GM21825 (cell line): ENCODE measurements around the gene FER.
"Not testable (repeated sequence)": the region's sequence is repeated elsewhere in the genome, so short reads cannot be mapped to it uniquely, and the experiment has no call there.

Experiments used
- ATAC-seq: cut with Tn5 transposase; IDR thresholded peaks from one replicate; pipeline ENCODE4 v1.9.1; 2021; ENCODE audit warnings: mild to moderate bottlenecking, moderate library complexity; ENCODE audit not compliant: unreplicated experiment

FER gene

DNA sequence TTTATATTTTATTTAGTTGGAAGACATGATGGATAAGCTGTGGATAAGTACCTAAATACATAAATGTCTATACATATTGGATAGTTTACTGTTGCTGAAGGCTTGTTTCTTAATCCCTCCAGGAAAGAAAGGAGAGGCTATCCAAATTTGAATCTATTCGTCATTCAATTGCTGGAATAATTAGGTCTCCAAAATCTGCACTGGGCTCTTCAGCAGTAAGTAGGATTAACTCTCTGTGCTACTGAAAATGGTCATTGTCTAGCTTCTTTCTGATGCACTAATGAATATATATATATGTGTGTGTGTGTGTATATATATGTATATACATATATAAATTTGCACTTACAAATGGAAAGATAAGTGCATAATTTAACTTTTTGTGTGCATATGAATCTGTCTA, 198.3 kb downstream of the FER start:
- ATAC-seq, result no peak

GRCh38 chr5:108947164-108947563, 199.5 kb downstream of the FER start:
- ATAC-seq, result no peak

GRCh38 chr5:108950276-108950675, 202.6 kb downstream of the FER start:
- no peak for ATAC-seq

- no peak for ATAC-seq
Observed at GRCh38 chr5:108953940-108954339, 206.2 kb downstream of the FER start.

GRCh38 chr5:108957333-108957732, 209.6 kb downstream of the FER start:
- ATAC-seq, result no peak

GRCh38 chr5:108966910-108967309, 219.2 kb downstream of the FER start:
- ATAC-seq, result no peak

- ATAC-seq, result no peak
Observed at GRCh38 chr5:108974594-108974993, 226.9 kb downstream of the FER start.

- ATAC-seq, result no peak
Observed at GRCh38 chr5:108975697-108976096, 228.0 kb downstream of the FER start.

GRCh38 chr5:108983461-108984092, 235.9 kb downstream of the FER start:
- ATAC-seq, result no peak

- no peak for ATAC-seq
Observed at GRCh38 chr5:108989761-108990392, 242.2 kb downstream of the FER start.

GRCh38 chr5:108992396-108993085, 244.8 kb downstream of the FER start:
- not testable (repeated sequence) for ATAC-seq

GRCh38 chr5:108993440-108993839, 245.7 kb downstream of the FER start:
- not testable (repeated sequence) for ATAC-seq

GRCh38 chr5:108997720-108998119, 250.0 kb downstream of the FER start:
- ATAC-seq, result no peak

DNA sequence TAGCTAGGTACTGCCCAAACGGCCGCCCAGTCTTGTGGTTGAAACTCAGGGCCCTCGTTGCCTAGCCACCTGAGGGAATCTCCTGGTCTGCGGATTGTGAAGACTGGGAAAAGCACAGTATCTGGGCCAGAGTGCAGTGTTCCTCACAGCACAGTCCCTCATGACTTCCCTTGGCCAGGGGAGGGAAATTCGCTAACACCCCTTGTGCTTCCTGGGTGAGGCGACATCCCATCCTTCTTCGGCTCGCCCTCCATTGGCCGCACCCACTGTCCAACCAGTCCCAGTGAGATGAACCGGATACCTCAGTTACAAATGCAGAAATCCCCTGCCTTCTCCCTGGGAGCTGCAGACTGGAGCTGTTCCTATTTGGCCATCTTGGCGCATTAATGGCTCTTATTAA, 250.5 kb downstream of the FER start:
- no peak for ATAC-seq

DNA sequence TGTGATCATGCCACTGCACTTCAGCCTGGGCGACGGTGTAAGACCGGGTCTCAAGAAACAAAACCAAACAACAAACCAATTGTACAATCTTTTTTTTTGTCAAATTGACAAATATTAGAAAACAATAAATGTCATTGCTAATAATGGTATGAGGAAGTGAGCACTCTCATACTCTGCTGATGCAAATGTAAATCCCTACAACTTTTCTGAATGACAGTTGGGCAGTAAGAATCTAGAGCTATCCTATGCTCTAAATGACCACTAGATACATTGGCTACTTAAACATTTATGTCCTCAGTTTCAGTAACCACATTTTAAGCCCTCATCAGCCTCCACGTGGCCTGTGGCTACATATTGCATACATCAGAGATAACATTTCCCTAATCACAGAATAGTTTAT, 256.2 kb downstream of the FER start:
- ATAC-seq, result no peak

DNA sequence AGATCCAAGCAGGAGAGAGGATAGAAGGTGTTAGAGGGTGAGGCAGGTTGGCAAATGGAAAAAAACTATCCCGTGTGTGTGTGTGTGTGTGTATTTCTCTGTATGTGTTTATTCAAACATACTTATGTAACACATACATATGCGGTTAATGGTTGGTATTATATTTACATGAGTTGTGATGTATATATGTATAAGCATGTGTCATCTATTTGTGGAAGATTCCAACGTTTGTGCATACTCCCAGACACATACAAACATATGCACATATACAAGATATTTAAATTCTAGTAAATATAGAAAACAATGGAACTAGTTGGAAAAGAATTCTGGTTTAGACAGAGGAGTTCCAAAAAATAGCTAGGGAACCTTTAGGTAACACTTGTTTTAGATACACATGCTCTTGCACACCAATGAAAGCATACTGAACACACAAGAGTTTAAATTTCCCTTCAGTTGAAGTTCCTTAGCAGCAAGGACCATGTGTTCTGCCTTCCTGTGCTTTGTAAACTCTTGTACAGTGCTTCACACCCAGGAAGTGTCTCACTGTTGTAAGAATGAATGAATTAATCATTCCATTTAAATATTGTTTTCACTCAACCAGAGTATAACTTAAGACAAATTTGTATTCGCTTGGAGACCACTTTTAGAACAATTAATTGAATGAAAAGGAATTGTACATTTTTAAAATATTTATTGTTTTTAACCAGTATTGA, 257.8 kb downstream of the FER start:
- no peak for ATAC-seq

DNA sequence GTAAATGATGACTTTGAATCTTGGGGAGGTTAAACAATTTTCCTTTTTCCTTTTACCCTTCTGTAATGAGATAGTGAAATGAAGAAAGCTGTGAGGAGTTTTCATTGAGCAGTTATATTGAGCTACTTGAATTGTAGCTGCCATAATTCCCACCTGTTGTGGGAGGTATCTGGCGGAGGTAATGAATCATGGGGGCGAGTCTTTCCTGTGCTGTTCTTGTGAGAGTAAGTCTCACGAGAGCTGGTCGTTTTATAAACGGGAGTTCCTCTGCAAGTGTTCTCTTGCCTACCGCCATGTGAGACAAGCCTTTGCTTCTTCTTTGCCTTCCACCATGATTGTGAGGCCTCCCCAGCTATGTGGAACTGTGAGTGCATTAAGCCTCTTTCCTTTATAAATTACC, 258.4 kb downstream of the FER start:
- no peak for ATAC-seq

GRCh38 chr5:109016300-109016699, 268.6 kb downstream of the FER start:
- peak; percentile 63 for ATAC-seq

DNA sequence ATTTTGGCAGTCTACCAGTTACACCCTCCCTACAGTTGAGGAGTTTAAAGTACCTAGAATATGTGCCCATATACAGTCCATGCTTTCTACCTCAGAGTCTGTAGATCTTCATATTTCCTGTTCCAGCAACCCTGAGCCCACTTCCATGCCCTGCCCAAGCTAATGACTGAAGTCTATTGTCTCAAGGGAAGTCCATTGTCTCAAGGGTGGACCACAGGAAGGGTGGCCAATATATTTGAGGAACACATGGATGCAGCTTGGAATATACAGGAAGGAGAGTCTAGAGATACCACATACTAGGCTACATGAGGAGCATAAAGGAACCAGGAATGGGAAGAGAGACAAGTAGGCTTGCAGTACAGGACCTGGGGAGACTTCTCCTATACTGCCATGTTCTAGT, 274.4 kb downstream of the FER start:
- ATAC-seq, result no peak

DNA sequence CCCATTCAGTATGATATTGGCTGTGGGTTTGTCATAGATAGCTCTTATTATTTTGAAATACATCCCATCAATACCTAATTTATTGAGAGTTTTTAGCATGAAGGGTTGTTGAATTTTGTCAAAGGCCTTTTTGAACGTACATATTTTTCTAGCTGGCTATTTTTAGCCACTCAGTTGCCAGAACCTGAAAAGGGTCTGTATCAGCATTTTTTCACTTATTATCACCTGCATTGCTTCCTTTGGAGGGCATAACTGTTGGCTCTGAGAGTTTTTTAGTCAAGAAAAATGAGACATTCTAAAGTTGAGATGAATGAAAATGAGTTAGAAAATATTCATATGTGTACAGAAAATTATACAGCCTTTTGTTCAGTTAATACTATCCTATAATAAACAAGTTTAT, 278.0 kb downstream of the FER start:
- not testable (repeated sequence) for ATAC-seq

- ATAC-seq, result no peak
Observed at GRCh38 chr5:109027983-109028607, 280.4 kb downstream of the FER start.
